HG03108 (cell line): ENCODE results near the gene MAMDC2.

ENCODE experiments used
- ATAC-seq: cut with Tn5 transposase; IDR thresholded peaks from one replicate; pipeline ENCODE4 v1.9.1; 2021; ENCODE audit warnings: moderate library complexity; ENCODE audit not compliant: unreplicated experiment

The MAMDC2 gene

DNA sequence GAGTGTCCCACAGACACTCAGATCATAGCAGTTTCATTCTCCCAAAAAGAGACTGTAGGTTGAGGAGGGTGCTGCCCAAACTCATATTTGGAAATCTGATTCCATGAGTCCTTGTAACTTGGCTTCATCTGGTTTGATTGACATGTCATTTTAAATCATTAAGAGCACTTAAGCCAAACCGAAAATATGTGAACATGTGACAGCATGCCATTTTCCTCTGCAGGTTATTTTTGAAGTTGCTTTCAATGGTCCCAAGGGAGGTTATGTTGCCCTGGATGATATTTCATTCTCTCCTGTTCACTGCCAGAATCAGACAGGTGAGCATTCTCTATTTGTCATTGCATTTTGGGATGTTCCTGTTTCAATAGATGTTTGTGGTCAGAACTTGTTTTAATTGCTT is 87.6 kb downstream of the MAMDC2 start:
- no peak for ATAC-seq

DNA sequence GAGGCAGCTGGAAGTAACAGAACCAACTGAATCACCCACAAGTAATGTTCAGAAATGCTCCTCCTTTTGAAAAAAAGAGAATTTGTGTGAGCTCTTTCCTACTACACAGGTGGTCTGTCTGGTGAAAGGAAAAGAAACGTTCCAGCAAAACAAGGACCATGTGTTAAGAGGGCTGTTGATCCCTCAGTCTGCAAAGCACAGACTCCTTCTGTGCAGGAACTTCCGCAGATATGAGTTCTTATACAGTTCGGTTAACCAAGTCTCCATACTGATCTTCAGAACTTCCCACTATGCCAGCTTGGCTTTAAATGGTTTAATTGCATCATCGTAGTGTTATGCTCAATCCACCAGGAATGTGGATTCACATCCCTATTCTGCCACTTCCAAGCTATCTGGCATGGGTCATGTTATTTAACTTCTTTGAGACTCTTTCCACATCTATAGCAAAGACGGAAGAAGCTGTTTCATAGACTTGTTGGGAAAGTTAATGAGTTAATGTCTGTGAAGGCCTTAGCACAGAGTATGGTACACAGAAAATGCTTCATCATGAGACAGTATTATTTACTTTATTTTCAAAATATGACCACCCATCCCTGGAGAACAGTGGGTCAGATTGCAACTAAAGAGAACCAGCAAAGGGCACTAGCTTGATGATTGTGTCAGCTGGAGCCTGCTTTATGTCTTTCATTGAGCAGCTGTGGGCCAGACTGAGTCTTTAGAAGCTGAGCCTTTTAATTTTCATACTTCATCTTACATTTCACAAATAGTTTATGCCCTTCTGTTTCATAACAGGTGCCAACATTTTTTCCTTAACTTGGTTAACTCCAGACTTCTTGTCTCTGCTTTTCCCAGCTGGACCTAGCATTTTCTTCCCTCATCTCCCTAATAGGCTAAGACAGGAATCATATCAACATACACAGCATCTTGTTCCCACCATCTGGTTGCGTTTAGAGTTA is 89.9 kb downstream of the MAMDC2 start:
- ATAC-seq = no peak

DNA sequence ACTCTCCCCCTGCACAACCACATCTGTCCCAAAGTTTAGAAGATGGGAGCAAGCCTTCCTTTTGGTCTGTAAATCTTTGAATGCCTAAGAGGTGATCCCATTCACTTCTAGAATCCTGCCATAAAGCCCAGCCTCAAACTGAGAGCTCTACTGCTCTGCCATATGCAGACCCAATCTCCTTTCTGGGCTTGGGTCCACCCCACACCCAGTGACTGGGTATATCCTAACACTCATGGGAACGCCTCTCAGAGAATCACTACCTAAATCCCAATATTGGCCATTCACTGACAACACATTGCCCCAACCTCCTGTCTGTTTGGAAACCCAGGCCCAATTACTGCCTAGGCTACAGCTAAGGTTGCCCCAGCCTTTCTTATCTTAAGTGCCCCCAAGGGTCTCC is 90.7 kb downstream of the MAMDC2 start:
- no peak for ATAC-seq

DNA sequence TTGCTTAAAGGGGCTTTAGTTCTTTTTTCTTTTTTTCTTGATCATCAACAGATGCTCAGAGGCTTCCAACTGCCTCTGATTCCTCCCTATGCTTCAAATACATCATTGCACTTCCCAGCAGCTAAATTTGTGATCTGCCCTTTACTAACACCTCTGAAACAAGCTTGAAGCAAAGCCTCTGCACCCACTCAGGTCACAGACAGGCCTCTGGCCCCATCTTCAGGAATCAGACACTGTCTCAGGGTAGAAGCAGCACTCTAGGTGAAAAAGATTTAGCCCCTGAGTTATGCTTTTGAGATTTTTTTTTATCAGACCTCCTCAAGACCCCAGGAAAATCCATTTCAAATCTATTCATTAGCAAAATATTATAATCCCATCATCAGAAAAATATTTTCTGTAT is 91.5 kb downstream of the MAMDC2 start:
- no peak for ATAC-seq

DNA sequence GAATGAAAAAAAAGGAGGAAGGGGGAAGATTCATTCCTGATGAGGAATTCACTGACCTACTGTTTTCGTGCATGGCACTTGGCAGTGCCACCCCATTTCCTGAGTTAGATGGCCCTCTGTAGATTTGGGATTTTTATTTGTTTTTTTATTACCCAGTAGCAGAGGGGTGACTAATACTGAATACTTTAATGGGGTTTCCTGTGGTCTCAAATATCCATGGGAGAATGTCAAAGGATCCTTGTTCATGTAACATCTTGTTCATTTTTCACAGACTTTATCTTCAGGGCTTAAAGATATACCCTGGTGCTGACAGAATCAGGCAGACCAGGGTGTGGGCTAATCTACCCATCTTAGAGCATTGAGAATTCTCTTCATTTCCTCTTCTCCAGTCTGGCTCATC is 93.0 kb downstream of the MAMDC2 start:
- no peak for ATAC-seq

DNA sequence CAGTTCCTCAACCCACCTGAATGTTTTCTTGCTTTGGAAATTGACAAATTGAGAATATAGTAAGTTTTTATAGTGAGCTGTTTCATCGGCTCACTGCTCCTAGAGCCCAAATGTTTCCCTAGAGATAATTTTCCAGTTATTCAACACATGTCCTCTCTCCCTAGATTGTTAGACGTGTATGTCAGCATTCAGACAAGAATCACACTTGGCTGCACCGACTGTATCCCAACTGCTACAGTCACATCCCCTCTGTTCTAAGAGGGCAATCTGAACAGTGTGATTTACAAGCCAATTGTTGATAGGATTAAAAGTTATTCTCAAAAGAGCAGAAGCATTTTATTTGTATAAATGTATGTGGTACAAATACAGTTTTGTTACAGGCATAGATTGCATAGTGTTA is 93.9 kb downstream of the MAMDC2 start:
- ATAC-seq = no peak

DNA sequence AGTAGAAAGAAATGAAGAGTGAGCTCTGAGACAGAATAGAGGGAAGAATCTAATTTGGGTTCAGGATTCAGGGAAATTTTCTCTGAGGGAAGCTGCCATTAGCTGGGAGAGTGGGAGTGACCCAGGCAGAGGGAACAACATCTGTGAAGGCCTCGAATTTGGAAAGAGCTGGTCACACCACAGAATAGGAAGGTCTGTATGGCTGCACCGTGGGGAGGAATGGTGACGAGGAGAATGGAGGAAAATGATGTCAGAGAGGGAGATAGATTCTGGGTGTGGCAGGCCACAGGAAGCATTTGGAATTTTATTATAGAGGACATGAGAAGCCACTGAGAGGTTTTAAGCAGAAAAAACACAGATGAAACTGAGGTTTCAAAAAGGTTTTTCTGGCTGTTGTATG is 98.5 kb downstream of the MAMDC2 start:
- no peak for ATAC-seq

DNA sequence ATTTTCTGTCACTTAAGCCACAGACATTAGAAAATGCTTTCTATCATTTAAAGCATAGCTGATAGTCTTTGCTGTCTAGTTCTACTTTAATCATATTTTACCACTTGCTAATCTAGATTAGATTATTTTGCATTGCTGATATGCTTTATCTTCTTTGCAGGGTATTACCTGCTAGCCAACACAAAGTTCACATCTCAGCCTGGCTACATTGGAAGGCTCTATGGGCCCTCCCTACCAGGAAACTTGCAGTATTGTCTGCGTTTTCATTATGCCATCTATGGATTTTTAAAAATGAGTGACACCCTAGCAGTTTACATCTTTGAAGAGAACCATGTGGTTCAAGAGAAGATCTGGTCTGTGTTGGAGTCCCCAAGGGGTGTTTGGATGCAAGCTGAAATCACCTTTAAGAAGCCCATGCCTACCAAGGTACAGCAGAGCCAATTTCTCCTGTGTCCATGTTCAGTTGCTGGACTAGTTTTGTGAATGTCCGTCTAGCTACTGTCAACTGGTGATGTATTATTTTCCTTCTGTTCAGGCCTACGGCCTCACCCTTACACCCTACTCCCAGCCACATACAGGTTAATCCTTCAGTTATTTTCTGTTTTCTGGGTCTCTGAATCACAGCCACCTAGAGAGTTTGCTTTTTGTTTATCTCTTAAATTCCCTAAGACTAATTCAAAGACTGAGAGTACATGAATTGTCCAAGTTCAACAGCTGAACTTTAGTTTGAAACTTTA is 99.9 kb downstream of the MAMDC2 start:
- ATAC-seq = no peak

DNA sequence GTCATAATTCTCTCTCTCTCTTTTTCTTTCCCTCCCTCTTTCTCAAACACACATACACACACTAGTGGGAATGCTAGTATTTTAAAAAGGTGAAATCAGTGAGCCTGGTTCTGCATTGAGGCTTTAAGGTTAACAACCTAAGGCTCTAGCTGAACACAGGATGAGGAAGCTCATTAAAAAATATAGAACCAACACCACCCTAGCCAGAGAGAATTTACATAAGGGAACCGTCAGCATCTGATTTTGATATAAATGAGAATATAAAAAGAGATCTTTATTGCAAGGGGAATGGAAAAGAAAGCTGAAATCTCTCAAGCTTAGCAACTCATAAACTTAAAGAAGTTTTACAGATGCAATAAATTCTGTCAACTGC is 100.5 kb downstream of the MAMDC2 start:
- ATAC-seq = no peak

DNA sequence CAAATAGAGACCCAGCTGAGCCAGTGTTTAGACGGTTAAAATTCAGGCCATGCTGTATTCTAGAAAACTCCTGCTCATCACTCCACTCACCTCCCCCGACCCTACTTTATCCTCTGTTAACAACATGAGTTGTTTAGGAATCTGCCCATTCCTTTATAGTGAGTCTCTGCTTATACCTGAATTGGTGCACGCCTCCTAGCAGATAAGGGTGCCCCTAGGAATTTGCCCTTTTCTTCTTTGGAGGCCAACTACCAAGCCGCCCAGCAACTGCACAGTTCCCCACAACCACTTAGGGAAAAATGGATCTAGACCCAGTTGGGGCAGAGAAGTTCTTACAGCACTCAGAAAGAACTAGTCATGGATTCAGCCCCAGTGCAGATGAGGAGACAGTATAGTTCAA is 102.3 kb downstream of the MAMDC2 start:
- no peak for ATAC-seq

DNA sequence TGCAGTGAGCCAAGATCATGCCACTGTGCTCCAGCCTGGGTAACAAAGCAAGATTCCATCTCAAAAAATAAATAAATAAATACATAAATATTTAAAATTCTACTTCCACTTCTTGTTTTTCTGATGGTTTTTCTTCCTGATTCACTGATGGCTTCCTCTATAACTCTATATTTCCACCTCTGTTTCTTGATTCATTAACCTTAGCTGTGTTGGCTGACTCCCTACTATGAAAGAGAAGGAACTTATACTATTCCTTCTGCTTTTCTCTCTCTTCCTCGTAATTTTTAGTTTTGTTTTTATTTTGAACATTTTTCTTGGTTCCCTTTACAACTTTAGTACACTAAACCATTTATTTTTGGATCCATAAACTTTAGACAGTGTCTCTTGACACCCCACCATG is 103.5 kb downstream of the MAMDC2 start:
- no peak for ATAC-seq

DNA sequence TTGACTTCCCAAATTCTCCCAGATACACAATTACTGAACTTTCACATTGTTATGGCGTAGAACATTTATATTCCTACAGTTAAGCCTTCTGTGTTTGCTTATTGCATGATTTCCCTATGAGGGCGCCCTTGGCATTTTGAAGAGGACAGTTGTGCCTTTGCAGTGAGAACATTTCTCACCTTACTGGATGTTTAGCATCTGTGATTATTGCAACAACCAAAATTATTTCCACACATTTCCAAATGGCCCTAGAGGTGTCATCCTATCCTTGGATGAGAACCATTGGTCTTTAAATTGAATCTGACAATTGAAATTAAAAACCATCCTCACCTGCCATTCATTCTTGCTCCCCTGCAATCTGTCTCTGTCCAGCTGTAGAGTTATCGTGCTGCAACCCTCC is 104.0 kb downstream of the MAMDC2 start:
- ATAC-seq = no peak

DNA sequence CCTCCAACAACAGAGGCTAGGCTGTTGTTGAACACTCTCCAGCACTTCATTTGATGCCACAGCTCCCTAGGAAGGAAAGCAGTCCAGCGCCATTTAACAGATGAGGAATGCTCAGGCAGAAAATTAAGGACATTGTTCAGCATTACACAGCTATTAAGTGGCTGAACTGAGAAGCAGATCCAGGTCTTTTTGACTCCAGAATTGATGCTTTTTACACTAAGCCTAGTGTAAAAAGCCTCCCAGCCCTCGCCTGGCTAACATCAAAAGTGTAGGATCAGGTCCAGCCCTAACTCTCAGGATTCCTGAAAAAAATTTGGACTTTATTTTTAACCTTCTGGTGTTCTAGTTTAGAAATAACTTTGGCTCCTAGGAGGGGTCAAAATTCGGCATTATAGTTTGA is 108.7 kb downstream of the MAMDC2 start:
- no peak for ATAC-seq

DNA sequence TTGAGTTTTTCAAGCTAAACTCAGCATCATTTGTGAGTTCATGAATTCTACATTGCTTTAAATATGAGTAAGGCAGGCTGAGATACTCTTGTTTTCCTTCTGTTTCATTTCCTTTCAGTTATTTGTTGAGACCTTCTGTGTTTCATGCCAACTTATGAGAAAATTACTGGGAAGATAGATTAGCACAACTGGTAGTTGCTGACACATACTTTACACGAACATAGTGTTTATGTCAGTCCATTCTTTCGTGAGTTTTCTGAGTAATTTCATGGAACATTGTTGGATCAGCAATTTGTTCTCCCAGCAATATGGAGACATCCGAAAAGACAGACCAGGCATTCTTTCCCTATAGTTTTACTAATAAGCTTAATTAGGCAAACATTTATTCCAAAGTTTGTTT is 113.1 kb downstream of the MAMDC2 start:
- ATAC-seq = no peak

DNA sequence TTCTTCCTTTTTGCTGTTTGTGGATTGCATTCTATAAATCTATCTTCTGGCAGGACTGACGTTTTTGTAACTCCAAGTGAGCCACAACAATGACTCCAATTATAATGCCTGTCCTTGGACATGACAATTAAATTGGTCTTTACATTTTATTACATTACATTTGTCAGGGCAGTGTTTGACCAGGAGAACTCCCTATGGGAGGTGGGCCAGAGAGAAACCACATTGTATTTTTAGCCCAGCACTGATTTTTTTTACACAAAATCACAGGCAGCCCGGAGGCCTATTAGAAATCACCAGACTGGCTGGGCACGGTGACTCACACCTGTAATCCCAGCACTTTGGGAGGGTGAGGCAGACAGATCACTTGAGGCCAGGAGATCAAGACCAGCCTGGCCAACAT is 116.0 kb downstream of the MAMDC2 start:
- ATAC-seq = no peak

DNA sequence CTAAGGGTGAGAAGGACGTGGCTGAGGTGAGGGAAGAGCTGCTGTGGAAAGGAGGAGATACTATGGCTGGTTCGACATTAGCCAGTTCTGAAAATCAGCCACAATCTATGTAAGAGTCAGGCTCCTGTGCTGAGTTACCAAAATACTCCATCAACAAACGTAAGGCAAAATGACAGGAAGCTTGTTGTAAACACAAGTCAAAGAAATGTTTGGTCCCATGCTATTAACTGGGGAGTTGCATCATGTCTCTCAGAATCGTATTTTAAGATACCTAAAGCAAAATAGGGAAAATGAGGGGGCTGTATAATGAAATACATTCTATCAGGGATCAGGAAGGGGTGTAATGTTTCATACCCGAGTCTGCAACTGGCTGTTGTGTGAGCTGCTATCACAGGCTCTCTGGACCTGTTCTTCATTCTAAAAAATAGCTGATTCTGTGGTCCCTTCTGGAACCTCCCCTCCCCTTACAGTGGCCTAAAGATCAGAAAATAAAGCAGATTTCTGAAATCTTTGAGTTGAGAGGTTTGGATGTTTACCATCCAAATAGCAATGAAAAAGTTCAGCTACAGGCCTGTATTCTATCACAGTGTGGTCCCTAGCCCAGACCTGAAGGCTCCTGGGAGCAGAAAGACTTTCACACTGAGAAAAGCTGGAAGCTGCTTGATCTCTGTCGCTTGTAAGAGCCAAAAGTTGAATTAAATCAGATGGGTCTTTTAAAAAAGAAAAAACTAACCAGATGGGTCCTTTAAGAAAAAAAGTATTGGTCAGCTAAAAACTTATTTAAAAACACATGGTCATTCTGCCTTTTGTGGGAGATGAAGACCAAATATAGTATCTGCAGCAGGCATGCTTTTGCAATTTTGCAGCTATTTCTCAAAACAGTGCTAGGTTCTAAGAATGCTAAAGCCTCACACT is 117.3 kb downstream of the MAMDC2 start:
- ATAC-seq = no peak

DNA sequence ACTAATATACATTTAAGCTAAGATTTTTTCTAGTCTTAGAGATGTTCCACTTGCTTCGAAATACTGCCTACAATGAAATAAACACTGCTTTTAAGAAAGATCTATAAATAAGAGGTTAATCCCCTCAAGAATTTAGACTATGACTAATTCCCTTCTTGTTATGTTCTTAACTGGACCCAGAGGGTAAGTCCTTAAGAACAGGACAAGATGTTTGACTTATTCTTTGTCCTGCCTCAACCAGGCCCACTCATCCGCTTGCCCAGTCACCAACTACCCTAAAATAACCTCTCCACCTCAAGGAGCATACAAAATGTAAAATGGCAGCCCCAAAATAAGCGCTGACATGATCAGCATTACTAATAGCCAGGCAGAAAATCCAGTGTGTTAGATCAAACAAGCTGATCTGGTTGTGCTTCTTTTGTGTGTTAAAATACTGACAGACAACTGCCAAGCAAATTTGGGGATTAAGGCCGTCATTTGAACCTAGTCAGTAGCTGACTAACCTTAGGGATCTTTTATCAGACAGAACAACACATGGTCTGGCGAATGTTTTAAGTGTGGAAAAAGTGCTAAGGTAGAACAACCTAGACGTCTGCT is 121.5 kb downstream of the MAMDC2 start:
- ATAC-seq = no peak

DNA sequence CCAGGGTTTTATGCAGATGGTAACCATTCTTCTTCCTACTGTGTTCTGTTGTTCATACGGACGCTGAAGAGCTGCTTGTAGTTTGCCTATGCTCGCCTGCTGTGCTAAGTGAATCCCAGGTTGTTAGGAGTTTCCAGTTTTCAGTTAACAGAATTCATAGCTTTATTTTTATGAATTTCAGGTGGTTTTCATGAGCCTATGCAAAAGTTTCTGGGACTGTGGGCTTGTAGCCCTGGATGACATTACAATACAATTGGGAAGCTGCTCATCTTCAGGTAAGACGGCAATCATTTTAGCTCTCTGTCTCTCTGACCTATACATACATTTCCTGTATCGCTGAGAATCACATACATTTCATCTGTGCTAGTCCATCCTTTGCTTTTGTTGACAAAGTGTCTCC is 124.9 kb downstream of the MAMDC2 start:
- no peak for ATAC-seq

DNA sequence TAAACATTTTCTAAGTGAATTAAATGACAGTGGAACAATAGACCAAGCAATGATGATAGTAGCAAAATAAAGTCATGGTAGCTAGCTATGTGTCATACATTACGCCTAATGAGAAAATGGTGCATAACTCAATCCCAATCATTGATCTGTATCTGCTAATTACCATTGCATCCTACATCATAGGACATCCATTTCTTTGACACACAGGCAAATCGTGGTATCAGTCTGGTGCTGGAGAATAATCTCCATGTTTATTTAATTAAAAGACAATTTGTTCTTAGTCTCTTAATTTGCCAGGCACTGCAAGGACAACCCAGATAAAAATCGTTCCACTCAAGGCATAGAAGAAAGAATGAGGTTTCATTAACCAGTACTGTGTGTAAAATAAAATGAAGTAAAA is 125.6 kb downstream of the MAMDC2 start:
- no peak for ATAC-seq

DNA sequence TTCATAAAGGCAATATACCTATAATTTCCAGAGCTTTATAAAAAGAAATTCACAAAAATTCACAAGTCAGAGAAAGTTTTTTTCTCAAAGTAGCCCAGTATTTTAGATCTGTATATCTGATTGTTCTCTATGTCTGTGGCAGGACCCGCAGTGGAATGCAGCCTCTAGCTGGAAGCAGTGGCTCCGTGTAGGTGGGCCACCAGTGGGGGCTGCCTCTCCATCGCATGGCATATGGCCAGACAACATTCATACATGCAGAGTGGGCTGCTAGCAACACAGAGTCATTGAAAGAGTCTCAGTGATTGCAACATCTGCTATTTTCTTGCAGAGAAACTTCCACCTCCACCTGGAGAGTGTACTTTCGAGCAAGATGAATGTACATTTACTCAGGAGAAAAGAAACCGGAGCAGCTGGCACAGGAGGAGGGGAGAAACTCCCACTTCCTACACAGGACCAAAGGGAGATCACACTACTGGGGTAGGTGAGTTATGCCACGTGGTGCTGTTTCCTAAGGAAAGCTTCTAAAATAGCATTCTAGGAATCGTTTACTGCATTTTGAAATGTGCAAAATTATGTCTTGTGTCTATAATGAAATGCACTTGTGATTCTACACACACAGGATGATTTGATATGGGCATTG is 126.6 kb downstream of the MAMDC2 start:
- no peak for ATAC-seq
